Stimulated activated CD4-positive, alpha-beta T cell treated with anti-CD3 and anti-CD28 coated beads, Interleukin-12 subunit alpha, Interleukin-12 subunit beta, amount 100 ng/mL, for 24 hours (primary cell): ENCODE results near the gene PTGES.
A peak's percentile ranks its signal among the peaks of the same experiment; 100 is the strongest.

ENCODE experiments used
- DNase-seq, 2 experiments: peaks; one replicate each; pipeline ENCODE4 v3.0.0-alpha.2; 2020; ENCODE audit warnings: low read depth in 2 of 2

PTGES gene

DNA sequence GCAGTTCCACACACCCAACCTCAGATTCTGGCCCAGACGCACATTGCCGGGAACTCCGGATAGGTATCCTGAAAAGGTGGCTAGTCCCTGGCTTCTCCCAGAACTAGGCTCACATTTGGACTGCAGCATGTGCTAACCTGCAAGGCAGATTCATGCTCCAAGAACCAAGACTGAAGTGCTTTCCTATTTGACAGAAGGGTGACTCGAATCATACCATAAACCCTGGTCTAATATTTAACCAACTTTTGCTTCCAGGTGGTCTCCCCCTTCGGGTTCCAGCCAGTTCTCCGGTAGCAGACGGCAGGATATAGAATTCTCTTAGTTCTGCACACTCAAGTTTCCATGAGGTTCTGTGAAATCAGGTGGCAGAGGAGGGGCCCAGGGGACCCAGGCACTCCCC is 7.6 kb downstream of the PTGES start:
- no peak for DNase-seq

- no peak for DNase-seq
These were observed 12.0 kb downstream of the PTGES start for GRCh38 chr9:129740666-129741464.

- DNase-seq = no peak
These were observed 12.7 kb downstream of the PTGES start for GRCh38 chr9:129740174-129740573.

GRCh38 chr9:129739432-129739831 is 13.4 kb downstream of the PTGES start:
- no peak for DNase-seq

DNA sequence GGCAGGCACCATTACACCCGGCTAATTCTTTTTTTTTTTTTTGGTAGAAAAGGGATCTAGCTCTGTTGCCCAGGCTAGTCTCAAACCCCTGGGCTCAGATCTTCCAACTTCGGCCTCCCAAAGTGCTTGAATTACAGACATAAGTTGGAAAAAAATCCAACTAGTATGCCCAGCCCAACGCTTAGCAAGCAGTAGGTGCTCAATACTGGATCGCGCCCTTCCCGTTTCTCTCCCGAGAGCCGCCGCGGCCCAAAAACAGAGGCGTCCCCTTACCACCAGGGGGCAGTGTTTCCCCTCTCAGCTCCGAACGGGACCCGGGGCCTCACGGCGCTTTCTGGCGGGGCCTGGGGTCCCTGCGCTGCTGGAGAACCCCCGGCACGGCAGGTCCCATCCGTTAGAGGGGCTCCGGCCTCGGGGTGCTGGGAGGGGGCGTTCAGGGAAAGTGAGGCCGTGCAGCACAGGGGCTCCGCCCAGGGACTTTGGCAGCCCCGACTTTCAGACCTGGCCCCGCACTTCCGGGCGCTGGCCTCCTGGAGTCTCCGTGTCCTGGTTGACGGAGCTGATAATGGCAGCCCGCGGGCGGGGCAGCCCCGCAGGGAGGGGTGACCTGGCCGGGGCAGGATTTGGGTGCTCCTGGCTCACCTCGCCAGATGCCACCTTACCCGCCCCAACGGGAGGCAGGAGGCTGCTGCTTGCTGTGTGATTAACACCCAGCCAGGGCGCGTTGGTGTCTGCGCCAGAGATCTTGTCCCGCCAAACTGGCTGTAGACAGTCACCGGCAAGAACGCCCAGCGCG is 15.2 kb downstream of the PTGES start:
- DNase-seq = peak; percentile 76 to 86

DNA sequence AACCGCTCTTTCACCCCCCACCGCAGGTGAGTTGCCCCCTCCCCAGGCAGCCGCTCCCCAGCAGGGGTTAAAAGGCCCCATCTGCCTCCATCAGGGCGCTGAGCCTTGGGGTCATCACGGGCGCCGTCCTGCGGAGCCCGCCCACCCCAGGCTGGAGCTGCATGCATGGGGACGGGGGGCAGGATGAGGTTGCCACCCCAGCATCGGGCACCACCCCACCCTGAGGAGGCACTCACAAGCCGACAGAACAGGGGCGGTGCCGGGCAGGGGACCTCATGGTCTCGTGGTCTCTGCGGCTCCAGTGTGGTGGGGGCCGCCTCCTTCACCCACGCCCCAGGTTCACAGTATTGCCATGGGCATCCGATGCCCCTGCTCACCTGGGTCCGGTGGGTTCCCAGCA is 16.5 kb downstream of the PTGES start:
- no peak for DNase-seq

DNA sequence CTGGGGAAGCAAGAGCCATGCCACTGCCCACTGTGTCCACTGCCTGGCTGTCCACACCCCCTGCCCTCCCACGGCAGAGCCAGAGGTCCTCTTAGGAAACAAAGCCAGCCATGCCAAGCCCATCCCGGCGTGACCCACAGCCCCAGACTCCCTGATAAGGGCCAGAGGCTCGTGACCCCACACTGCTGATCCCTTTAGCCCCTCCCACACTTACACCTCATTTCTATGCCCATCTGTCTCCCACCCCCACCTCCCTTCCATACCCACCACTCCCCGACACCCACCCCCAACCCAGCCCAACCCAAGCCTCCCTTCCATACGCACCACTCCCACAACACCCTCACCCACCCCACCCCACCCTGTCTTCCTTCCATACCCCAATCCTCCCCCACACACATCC is 17.3 kb downstream of the PTGES start:
- DNase-seq = no peak

DNA sequence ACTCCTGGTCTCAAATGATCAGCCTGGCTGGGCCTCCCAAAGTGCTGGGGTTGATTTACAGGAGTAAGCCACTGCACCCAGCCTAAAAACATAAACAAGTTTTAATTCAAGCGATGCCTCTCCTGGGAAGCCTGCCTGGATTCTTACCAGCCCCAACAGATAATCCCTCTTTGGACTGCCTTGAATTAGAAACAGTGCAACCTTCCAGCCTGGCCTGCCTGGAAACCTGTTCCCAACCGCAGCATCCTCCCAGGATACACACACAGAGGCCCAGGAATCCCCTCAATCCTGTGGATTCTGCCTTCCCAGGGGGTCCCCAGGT is 19.2 kb downstream of the PTGES start:
- DNase-seq = no peak

GRCh38 chr9:129732946-129733631 is 19.8 kb downstream of the PTGES start:
- no peak for DNase-seq

- no peak for DNase-seq
These were observed 20.7 kb downstream of the PTGES start for GRCh38 chr9:129732100-129732499.

GRCh38 chr9:129731477-129732085 is 21.3 kb downstream of the PTGES start:
- no peak for DNase-seq

- no peak for DNase-seq
These were observed 24.1 kb downstream of the PTGES start for GRCh38 chr9:129728744-129729143.

DNA sequence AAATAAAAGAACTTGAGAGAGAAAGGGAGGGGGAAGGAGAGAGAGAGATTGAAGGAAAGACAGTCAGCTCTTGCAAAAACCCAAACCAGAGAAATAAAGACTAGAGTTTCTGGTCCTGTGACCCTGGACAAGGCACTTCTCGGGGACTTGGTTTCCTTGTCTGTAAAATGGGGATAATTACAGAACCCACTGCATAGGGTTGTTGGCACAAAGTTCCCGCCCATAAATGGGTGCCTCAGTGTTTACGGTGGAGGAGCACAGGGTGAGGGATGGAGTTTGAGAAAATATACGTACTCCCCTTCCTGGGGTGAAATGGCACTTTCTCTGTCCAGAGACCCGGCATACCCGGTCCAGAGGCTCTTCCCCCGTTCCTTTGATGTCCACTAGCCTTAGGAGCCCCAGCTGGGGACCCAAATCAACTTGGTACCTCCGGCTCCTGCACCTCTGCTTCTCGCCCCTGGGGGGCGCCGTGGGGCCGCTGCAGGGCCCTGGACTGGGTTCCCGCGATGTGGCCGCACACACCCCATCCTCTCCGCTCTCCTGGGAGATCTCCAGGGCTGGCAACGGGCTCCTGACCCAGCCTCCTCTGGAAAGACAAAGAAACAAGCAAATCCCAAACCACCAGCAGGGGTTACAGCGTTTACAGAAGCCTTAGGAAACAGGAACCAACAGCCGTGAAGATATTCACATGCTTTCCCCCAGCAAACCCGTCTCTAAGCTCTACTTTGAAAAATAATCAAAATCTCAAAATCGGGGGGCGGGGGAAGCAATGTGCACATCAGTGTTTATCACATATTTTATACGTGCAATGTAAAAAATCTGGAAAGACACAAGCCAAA is 26.3 kb downstream of the PTGES start:
- DNase-seq = peak; percentile 41 to 54

DNA sequence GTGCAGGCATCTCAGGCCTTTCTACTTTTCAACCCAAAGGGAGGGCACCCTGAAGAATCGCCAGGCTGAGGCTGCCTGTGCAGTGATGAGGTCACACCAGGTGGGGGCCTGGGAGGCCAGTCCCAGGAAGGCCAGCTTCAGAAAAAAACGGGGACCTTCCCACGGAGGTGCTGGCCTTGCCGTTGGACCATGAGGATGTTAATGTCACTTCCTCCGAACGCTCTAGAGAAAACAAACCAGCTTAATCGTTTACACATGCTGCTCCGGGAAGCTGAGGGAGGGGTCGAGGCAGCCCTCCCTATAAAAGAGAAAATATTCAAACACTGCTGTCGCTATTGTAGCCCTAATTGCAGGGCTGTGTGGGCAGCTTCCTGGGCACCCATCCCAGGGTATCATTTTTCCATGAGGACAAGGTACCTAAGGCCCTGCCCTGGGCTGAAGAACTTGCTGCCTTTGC is 27.0 kb downstream of the PTGES start:
- no peak for DNase-seq

- DNase-seq = no peak
These were observed 28.2 kb downstream of the PTGES start for GRCh38 chr9:129724456-129725190.

DNA sequence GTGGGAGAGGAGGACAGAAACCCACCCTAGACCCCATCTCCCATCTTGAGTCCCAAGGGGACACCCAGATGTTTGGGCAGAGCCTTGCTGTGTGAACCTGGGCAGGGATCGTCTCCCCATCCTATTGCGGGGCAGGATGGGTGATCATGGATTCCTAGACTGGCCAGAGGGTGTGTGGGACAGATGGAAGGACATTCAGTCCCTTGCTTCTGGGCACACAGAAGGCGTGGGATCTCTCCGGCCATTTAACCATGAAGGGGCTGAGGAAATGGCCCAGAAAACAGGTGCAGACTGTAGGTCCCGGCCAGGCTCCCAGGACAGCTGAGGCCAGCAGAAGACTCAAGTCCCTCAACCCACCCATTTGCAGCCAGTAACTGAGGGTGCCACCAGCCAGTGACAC is 29.9 kb downstream of the PTGES start:
- no peak for DNase-seq

DNA sequence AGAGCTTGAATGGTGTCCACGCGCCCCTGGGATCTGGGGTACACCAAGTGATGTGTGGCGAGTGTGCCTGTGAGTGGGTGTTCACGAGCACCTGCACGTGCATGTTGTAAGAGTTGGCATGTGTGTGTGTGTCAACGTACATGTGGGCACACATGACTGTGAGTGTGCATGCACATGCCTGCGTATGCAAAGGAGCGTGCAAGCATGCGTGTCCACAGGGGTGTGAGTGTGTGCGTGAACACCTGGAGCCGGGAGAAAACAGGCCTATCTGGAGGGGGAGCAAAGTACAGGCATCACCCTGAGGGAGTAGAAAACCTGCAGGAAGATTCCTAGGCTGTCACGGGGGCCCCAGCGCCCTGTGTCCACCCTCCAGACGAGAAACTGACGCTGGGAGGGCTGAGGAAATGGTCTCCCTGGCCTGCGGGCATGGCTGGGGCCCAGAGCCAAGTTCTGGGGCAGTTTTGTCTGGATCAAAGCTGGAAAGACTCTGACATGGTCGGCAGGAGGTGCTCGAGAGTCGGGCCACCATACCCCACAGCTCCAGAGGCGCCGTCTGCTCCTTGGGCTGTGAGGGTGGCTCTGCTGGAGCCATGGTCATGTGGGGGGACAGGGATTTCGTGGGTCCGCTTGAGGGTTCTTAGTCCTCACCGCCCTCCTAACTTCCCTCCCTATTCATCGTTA is 31.8 kb downstream of the PTGES start:
- no peak for DNase-seq

DNA sequence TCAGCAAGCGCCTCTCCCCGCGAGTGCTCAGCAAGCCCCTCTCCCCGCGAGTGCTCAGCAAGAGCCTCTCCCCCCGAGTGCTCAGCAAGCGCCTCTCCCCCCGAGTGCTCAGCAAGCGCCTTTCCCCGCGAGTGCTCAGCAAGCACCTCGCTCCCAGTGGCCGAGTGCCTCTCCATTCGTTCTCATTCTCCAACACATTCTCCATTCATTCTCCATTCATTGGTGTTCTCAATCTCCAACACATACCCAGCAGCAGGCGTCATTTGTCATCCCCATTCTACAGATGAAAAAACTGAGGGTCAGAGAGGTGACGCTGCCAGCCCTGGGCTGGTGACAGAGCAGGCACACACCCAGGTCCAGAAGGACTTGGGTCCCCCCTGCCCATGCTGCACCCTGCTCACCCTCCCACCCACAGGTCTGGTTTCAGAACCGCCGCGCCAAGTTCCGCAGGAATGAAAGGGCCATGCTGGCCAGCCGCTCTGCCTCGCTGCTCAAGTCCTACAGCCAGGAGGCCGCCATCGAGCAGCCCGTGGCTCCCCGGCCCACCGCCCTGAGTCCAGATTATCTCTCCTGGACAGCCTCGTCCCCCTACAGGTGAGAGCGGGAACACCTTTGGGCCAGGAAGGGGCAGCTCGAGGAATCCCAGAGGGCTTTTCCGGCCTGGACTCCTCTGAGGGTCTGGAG is 32.5 kb downstream of the PTGES start:
- DNase-seq = no peak

- no peak for DNase-seq
These were observed 33.7 kb downstream of the PTGES start for GRCh38 chr9:129719135-129719534.
